Pancreas (tissue), 10 donors: ENCODE results near the gene GAS6. TPM values are rescaled to one million over a fixed set of nuclear protein-coding genes. Genes with fewer than 3 reads are reported as not detected.

Experiments used
- ATAC-seq, 4 donors: fragments of 200-7000 bp; cut with Tn5 transposase; one replicate each; pipeline versions ENCODE4 v1.8.0 to v1.9.1; 2020; ENCODE audit warnings: mild to moderate bottlenecking in 4 of 4, moderate library complexity in 4 of 4
- DNase-seq, 6 donors: peaks; one replicate each; pipeline ENCODE4 v3.0.0-alpha.2; 2020
- FAIRE-seq: peaks from 2 replicates; lab custom pipeline; 2012; peaks lifted over from hg19 to GRCh38; lab: Jason Lieb, UNC
- H3K27ac ChIP-seq, 4 donors: fragments of 200-600 bp; sonication (generic); 1 replicate in 3 of 4; 2 replicates in 1 of 4; pipeline versions ENCODE4 v1.5.0 to v1.8.0; 2020
- H3K27me3 ChIP-seq, 4 donors: fragments of 200-600 bp; one replicate each; pipeline ENCODE4 v1.8.0; 2021
- H3K36me3 ChIP-seq, 3 donors: fragments of 200-600 bp; sonication (generic) in 1 of 3; one replicate each; pipeline versions ENCODE4 v1.5.0 to v1.8.0; 2020 to 2021
- H3K4me1 ChIP-seq, 3 donors: fragments of 200-600 bp; one replicate each; pipeline ENCODE4 v1.8.0; 2021
- H3K4me3 ChIP-seq, 4 donors: fragments of 200-600 bp; sonication (generic) in 2 of 4; one replicate each; pipeline versions ENCODE4 v1.5.0 to v1.8.0; 2020 to 2021
- H3K9me3 ChIP-seq, 4 donors: fragments of 200-600 bp; one replicate each; pipeline ENCODE4 v1.8.0; 2021
- WGBS, 2 donors: extraction: QIAGEN DNeasy Blood & Tissue Kit; methylation state at CpG; one replicate each; pipeline ENCODE4 v1.1.7; 2013; 5-methylcytosine and 5-hydroxymethylcytosine counted together
- intact Hi-C, 3 donors: fragments of 100-400 bp; cut with DNase I; formaldehyde crosslinking; loops; one replicate each; pipeline versions ENCODE4 v1.11.1 to v1.14.2; 2022
- polyA plus RNA-seq, 2 donors: library from polyadenylated mRNA; stranded (reverse); fragments of 200-250 nt; gene quantifications; one replicate each; pipeline ENCODE4 v1.2.3, GENCODE V29; 2013
- total RNA-seq, 6 donors: library from RNA; stranded (reverse); fragmentation: NEBNext Ultra II Directional in 4 of 6; extraction: Animal tissue kit (Norgen Biotek cat#: 25700) in 4 of 6; gene quantifications; one replicate each; pipeline versions ENCODE4 v1.2.1 to v1.2.4, GENCODE V29; 2021 to 2023
- TF ChIP-seq, protein P1 (sequence below), 4 donors: fragments of 200-600 bp; sonication (generic) in 3 of 4; IDR thresholded peaks; one replicate each; pipeline versions ENCODE4 v1.5.0 to v1.8.0; 2021; ENCODE audit warnings: antibody characterized with exemption in 4 of 4
- donor health status: healthy with polysubstance abuse.
- donor health status: DM: no; HTN: no; CAD: no; lungs with moderate emphysema.
- donor health status: DM: no; HTN: no; CAD: no.
- donor health status: control.
- donor health status: control.
- donor health status: Bipolar disorder and iron deficiency.
- donor health status: DM: yes; HTN: yes; CAD: no.
- donor health status: DM: no; HTN: no; CAD: no.
- donor health status: DM: no; HTN: no; CAD: no.
- donor health status: DM: yes; HTN: yes; CAD: no.

Gene GAS6
- total and polyA plus RNA-seq, 8 donors: 24.3 to 124 (median 42.2) TPM

DNA sequence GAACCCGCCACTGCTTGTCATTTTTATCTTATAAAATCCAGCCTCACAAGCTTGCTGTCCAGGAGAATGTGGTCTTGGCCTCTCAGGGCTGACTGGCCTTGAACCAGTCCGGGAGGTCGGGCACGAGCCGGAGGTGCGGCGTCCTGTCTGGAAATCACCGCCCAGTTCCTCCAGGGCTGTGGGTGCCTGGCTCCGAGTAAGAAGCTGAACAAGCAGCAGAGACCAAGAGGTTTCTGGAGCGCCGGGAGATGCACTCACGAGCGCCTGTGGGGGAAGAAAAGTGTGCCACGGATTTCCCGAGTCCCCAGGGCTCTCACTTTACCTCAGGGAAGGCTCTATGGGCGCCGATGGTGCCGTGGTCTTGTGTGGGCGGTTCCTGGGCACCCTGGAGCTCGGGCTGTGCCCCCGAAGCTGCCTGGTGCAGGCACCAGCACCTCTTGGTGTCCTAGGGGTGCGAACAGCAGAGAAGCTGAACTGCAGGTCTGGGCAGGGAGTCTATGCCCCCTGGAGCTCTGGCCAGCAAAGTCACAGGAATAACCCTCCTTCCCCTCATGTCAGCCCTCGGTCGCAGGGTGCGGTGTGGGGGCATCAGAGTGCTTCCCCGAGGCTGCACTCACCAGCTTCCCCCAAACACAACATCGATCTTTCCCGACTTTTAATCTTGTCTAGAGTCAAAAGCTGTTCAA is 50.0 kb downstream of the GAS6 start:
- no peaks in the 10 kb centered on the region for H3K27me3 ChIP-seq
- intact Hi-C loops: loop anchor here in 1 of 3 donors (10.0 kb wide), 1 partner anchor 131 kb away; no protein-coding TSS in a partner anchor

GRCh38 chr13:113813070-113813748 is 50.7 kb downstream of the GAS6 start:
- ATAC-seq (no peak), DNase-seq (peak in 2 of 6 donors; percentile 56 to 59), FAIRE-seq (no peak)
- WGBS, 2 donors: 64 to 70% methylated on average over 30 of the region's 30 CpGs
- Histone ChIP-seq H3K4me3 (no peak overlapping the region), H3K36me3 (no peaks in the 10 kb centered on the region), H3K27ac (peak overlapping the region; percentile 60 to 74 (median 64)), H3K9me3 (no peaks in the 10 kb centered on the region), H3K4me1 (peaks cover 0 to 5% (median 4%) of the 10 kb centered on the region in 3 donors), H3K27me3 (no peaks in the 10 kb centered on the region)
- intact Hi-C loops: loop anchor here in 1 of 3 donors (10.0 kb wide), 1 partner anchor 132 kb away; no protein-coding TSS in a partner anchor
- TF ChIP-seq, protein P1, sequence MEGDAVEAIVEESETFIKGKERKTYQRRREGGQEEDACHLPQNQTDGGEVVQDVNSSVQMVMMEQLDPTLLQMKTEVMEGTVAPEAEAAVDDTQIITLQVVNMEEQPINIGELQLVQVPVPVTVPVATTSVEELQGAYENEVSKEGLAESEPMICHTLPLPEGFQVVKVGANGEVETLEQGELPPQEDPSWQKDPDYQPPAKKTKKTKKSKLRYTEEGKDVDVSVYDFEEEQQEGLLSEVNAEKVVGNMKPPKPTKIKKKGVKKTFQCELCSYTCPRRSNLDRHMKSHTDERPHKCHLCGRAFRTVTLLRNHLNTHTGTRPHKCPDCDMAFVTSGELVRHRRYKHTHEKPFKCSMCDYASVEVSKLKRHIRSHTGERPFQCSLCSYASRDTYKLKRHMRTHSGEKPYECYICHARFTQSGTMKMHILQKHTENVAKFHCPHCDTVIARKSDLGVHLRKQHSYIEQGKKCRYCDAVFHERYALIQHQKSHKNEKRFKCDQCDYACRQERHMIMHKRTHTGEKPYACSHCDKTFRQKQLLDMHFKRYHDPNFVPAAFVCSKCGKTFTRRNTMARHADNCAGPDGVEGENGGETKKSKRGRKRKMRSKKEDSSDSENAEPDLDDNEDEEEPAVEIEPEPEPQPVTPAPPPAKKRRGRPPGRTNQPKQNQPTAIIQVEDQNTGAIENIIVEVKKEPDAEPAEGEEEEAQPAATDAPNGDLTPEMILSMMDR (IDR thresholded peaks at IDR 0.05): no peak

More for the DNA sequence above, 50.0 kb downstream of the GAS6 start:
- ATAC-seq (peak; percentile 8 to 45 (median 40)), DNase-seq (peak in 3 of 6 donors; percentile 35 to 80 (median 51)), FAIRE-seq (no peak)
- 18 to 35% methylated on average over 28 of the region's 28 CpGs for whole genome bisulfite sequencing, 2 donors
- TF ChIP-seq, protein P1 (IDR thresholded peaks at IDR 0.05): no peak
- H3K4me3 ChIP-seq: no peak overlapping the region
- H3K27ac ChIP-seq: peak overlapping the region; percentile 60 to 74 (median 64)
- no peaks in the 10 kb centered on the region for H3K36me3 ChIP-seq
- H3K4me1 ChIP-seq: peaks cover 0 to 5% (median 4%) of the 10 kb centered on the region in 3 donors
- no peaks in the 10 kb centered on the region for H3K9me3 ChIP-seq

DNA sequence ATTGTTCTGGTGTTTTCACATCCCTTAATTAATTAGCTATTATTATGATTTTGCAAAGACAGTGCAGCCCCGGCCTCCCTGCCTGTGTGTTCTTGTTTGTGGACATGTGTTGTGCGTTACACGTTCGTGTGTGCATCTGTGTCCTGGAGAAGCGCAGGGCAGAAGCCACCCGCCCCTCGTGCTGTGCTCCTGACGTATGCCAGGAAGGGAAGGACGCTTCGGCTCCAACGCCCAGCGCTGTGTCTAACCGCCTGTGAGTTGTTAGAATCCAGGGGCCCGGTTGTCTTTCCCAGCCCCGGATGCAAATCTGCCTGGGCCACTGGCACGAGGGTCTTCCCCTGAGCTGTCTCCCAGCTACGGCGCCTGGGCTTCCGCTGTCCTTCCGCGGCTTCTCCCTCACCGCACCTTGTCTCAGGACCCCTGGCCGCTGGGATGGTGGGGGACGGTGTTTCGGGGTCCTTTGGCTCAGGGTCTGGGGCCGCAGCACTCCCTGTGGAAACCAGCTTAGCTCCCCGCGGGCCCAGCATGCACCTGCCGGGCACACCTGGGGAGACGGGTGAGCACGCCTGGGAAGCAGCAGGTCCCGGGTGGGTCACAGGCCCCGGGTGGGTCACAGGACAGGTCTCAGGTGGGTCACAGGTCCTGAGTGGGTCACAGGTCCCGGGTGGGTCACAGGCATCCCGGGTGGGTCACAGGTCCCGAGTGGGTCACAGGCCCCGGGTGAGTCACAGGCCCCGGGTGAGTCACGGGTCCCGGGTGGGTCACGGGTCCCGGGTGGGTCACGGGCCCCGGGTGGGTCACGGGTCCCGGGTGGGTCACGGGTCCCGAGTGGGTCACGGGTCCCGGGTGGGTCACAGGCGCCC is 51.5 kb downstream of the GAS6 start:
- intact Hi-C loops: loop anchor here in 1 of 3 donors (10.0 kb wide), 1 partner anchor 132 kb away; no protein-coding TSS in a partner anchor
- WGBS, 2 donors: 71 to 73% methylated on average over 44 to 51 of the region's 51 CpGs
- no peak overlapping the region for H3K27ac ChIP-seq
- no peaks in the 10 kb centered on the region for H3K9me3 ChIP-seq
- TF ChIP-seq, protein P1 (IDR thresholded peaks at IDR 0.05): no peak
- no peaks in the 10 kb centered on the region for H3K27me3 ChIP-seq
- H3K4me3 ChIP-seq: no peak overlapping the region
- H3K36me3 ChIP-seq: no peaks in the 10 kb centered on the region
- peaks cover 0 to 5% (median 4%) of the 10 kb centered on the region in 3 donors for H3K4me1 ChIP-seq
- no peak for ATAC-seq
- peak in 2 of 6 donors; percentile 51 to 77 for DNase-seq
- FAIRE-seq: no peak

GRCh38 chr13:113811081-113811928 is 52.6 kb downstream of the GAS6 start:
- no peaks in the 10 kb centered on the region for H3K27me3 ChIP-seq
- H3K4me3 ChIP-seq: no peak overlapping the region
- 59 to 77% methylated on average over 26 to 30 of the region's 30 CpGs for WGBS, 2 donors
- DNase-seq: peak in 1 of 6 donors; percentile 69
- intact Hi-C loops: loop anchor here in 1 of 3 donors (10.0 kb wide), 1 partner anchor 133 kb away; no protein-coding TSS in a partner anchor
- no peak for ATAC-seq
- TF ChIP-seq, protein P1 (IDR thresholded peaks at IDR 0.05): no peak
- peaks cover 0 to 5% (median 0%) of the 10 kb centered on the region in 3 donors for H3K4me1 ChIP-seq
- no peak overlapping the region for H3K27ac ChIP-seq
- no peaks in the 10 kb centered on the region for H3K9me3 ChIP-seq
- no peaks in the 10 kb centered on the region for H3K36me3 ChIP-seq
- FAIRE-seq: no peak
